ENCODE measurements around the gene TPRN. TPM values are rescaled to one million over a fixed set of nuclear protein-coding genes. Genes with fewer than 3 reads are reported as not detected.
A peak's percentile ranks its signal among the peaks of the same experiment; 100 is the strongest.

Gene TPRN
- total and polyA plus RNA-seq, 2 donors (not counting 1 experiment from before 2014, with no cell fraction given) = 1.6 to 5.8 TPM

DNA sequence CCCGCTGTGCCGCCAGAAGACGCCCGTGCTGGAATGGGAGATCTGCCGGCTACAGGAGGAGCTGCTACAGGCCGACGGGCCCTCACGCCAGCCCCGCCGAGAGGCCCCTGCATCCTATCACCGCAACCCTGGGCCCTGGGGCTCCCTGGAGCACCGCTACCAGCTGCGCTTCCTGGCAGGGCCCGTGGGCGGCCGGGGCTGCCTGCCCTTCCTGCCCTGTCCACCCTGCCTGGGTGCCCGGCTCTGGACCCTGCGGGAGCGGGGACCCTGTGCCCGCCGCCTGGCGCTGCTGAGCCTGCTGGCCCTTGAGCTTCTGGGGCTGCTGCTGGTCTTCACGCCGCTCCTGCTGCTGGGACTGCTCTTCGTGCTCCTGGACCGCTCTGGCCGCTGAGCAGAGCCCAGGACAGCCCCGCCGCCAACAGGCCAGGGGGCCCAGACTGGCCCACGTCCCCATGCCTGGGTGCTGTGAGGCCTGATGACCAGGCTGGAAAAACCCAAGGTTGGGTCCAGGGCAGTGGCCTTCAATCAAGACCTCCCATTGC lies 17.7 kb upstream of the TPRN start:
- peaks cover 13% of the 10 kb centered on the region for H3K36me3 ChIP-seq (ENCODE audit: control insufficient read depth, insufficient read depth, low read length)
- H4K20me1 ChIP-seq (ENCODE audit: control insufficient read depth, extremely low read depth, insufficient read depth, low read length) = no peaks in the 10 kb centered on the region
- no peak overlapping the region for H3K4me2 ChIP-seq (ENCODE audit: extremely low read depth, insufficient read depth, low read length)
- H3K27me3 ChIP-seq (ENCODE audit: control insufficient read depth, insufficient read depth, low read length) = no peaks in the 10 kb centered on the region
- H3K4me3 ChIP-seq (replicated peaks in 1 of 4; ENCODE audit: control extremely low read depth in 1 of 4, insufficient read depth in 1 of 4, low read depth in 3 of 4, low read length in 4 of 4) = no peak overlapping the region
- H3K27ac ChIP-seq (ENCODE audit: insufficient read depth, low read length) = no peak overlapping the region
- TF ChIP-seq EZH2 (IDR thresholded peaks at IDR 0.05; ENCODE audit: low read length, missing control alignments) (no peak), CTCF (conservative IDR thresholded peaks at IDR 0.05 in 1 of 2, IDR thresholded peaks at IDR 0.05 in 1 of 2; ENCODE audit: low read depth in 1 of 2, low read length in 2 of 2) (no peak)
- peaks cover 8% of the 10 kb centered on the region for H3K4me1 ChIP-seq (ENCODE audit: control insufficient read depth, extremely low read depth, insufficient read depth, low read length)
- no peak for DNase-seq (ENCODE audit: low read depth in 2 of 2)
- no peak overlapping the region for H2AFZ ChIP-seq (ENCODE audit: low read length)
- H3K79me2 ChIP-seq (ENCODE audit: control insufficient read depth, insufficient read depth, low read length) = no peaks in the 10 kb centered on the region
- H3K9ac ChIP-seq (ENCODE audit: insufficient read depth, low read length) = no peak overlapping the region
- H3K9me3 ChIP-seq (ENCODE audit: control insufficient read depth, insufficient read depth, low read depth, low read length) = no peaks in the 10 kb centered on the region

- H4K20me1 ChIP-seq (ENCODE audit: control insufficient read depth, extremely low read depth, insufficient read depth, low read length) = no peaks in the 10 kb centered on the region
- TF ChIP-seq CTCF (conservative IDR thresholded peaks at IDR 0.05 in 1 of 2, IDR thresholded peaks at IDR 0.05 in 1 of 2; ENCODE audit: low read depth in 1 of 2, low read length in 2 of 2) (no peak), EZH2 (IDR thresholded peaks at IDR 0.05; ENCODE audit: low read length, missing control alignments) (no peak)
- H3K9ac ChIP-seq (ENCODE audit: insufficient read depth, low read length) = no peak overlapping the region
- H3K4me1 ChIP-seq (ENCODE audit: control insufficient read depth, extremely low read depth, insufficient read depth, low read length) = peaks cover 5% of the 10 kb centered on the region
- DNase-seq (ENCODE audit: low read depth in 2 of 2) = no peak
- H3K79me2 ChIP-seq (ENCODE audit: control insufficient read depth, insufficient read depth, low read length) = no peaks in the 10 kb centered on the region
- H3K4me3 ChIP-seq (replicated peaks in 1 of 4; ENCODE audit: control extremely low read depth in 1 of 4, insufficient read depth in 1 of 4, low read depth in 3 of 4, low read length in 4 of 4) = peak overlapping the region in 1 of 4 experiments; percentile 22
- no peak overlapping the region for H2AFZ ChIP-seq (ENCODE audit: low read length)
- no peak overlapping the region for H3K27ac ChIP-seq (ENCODE audit: insufficient read depth, low read length)
- H3K4me2 ChIP-seq (ENCODE audit: extremely low read depth, insufficient read depth, low read length) = no peak overlapping the region
- H3K36me3 ChIP-seq (ENCODE audit: control insufficient read depth, insufficient read depth, low read length) = peaks cover 18% of the 10 kb centered on the region
- no peaks in the 10 kb centered on the region for H3K9me3 ChIP-seq (ENCODE audit: control insufficient read depth, insufficient read depth, low read depth, low read length)
- no peaks in the 10 kb centered on the region for H3K27me3 ChIP-seq (ENCODE audit: control insufficient read depth, insufficient read depth, low read length)
These were observed 17.0 kb upstream of the TPRN start for GRCh38 chr9:137217276-137218211.

DNA sequence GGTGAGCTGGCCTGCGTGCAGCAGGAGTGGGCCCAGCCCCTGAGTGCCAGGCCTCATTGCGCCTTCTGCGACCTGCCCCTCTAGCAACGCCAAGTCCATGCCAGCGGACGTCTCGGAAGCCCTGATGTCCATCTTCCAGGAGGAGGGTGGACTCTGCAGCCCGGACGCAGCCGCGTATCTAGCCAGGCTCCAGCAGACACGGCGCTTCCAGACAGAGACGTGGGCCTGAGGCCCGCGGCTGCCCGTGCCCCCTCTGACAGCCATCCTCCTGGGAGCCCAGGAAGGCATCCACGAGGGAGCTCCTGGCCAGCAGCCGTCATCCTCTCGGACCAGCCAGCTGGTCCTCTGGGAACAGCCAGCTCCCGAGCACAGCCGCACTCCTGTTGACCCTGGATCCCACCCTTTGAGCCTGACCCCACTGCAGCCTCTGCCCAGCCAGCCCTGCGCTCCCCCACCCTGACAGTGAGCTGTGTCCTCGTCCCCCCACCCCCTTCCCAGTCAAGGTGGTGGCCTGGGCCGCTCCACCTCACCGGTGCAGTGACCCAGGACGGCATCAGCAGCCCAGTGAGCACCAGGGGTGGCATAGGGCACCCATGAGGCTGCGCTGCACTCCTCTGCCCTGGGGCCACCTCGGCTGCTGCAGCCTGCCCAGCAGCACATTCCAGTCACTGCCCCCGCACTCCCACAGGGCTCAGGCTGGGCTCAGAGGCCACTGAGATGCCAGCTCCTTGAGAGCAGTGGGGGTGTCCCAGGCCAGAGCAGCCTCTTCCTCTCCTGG lies 15.8 kb upstream of the TPRN start:
- Histone ChIP-seq H3K4me2 (ENCODE audit: extremely low read depth, insufficient read depth, low read length) (no peak overlapping the region), H3K9ac (ENCODE audit: insufficient read depth, low read length) (no peak overlapping the region), H3K79me2 (ENCODE audit: control insufficient read depth, insufficient read depth, low read length) (no peaks in the 10 kb centered on the region), H3K4me1 (ENCODE audit: control insufficient read depth, extremely low read depth, insufficient read depth, low read length) (peaks cover 5% of the 10 kb centered on the region), H3K36me3 (ENCODE audit: control insufficient read depth, insufficient read depth, low read length) (peaks cover 19% of the 10 kb centered on the region), H3K9me3 (ENCODE audit: control insufficient read depth, insufficient read depth, low read depth, low read length) (no peaks in the 10 kb centered on the region), H2AFZ (ENCODE audit: low read length) (no peak overlapping the region), H4K20me1 (ENCODE audit: control insufficient read depth, extremely low read depth, insufficient read depth, low read length) (no peaks in the 10 kb centered on the region), H3K27ac (ENCODE audit: insufficient read depth, low read length) (no peak overlapping the region), H3K4me3 (replicated peaks in 1 of 4; ENCODE audit: control extremely low read depth in 1 of 4, insufficient read depth in 1 of 4, low read depth in 3 of 4, low read length in 4 of 4) (no peak overlapping the region), H3K27me3 (ENCODE audit: control insufficient read depth, insufficient read depth, low read length) (no peaks in the 10 kb centered on the region)
- DNase-seq (ENCODE audit: low read depth in 2 of 2) = no peak
- TF ChIP-seq CTCF (conservative IDR thresholded peaks at IDR 0.05 in 1 of 2, IDR thresholded peaks at IDR 0.05 in 1 of 2; ENCODE audit: low read depth in 1 of 2, low read length in 2 of 2) = no peak
